HEK293 (cell line): Measurements from ENCODE around the gene RAD52.

ENCODE experiments used
- CTCF ChIA-PET: fragments of 350-600 bp; formaldehyde crosslinking; extraction: SDS; loops from one replicate; lab custom pipeline; 2021; ENCODE audit warnings: antibody characterized with exemption; lab: Yijun Ruan, JAX
- POLR2A ChIA-PET: fragments of 300-600 bp; formaldehyde crosslinking; extraction: SDS; loops from one replicate; lab custom pipeline; 2020; ENCODE audit warnings: antibody characterized with exemption, inconsistent platforms; lab: Yijun Ruan, JAX
- H3K27ac ChIP-seq: fragments of 200-500 bp; sonication (Bioruptor generic); 2 replicates; pipeline ENCODE4 v1.5.1; 2014; ENCODE audit warnings: low read depth, low read length, control low read depth, inconsistent platforms; ENCODE audit errors: extremely low read depth
- H3K36me3 ChIP-seq, 2 experiments: fragments of 200-500 bp in 1 of 2; sonication (Bioruptor generic) in 1 of 2; 1 replicate in 1 of 2; 2 replicates in 1 of 2; pipeline ENCODE4 v1.5.1; 2014 to 2017; ENCODE audit warnings: inconsistent platforms in 2 of 2, low read length in 2 of 2; ENCODE audit not compliant: control insufficient read depth in 2 of 2, insufficient read depth in 1 of 2
- H3K4me1 ChIP-seq: fragments of 200-500 bp; sonication (Bioruptor generic); 2 replicates; pipeline ENCODE4 v1.5.1; 2014; ENCODE audit warnings: mild to moderate bottlenecking, low read length, inconsistent platforms; ENCODE audit not compliant: control insufficient read depth, insufficient read depth
- H3K4me3 ChIP-seq: 2 replicates; pipeline ENCODE4 v1.5.1; 2011; ENCODE audit warnings: low read depth, mild to moderate bottlenecking, control low read depth, low read length, moderate library complexity
- H3K9me3 ChIP-seq: fragments of 200-500 bp; sonication (Bioruptor generic); 2 replicates; pipeline ENCODE4 v1.5.1; 2014; ENCODE audit warnings: low read depth, low read length, inconsistent platforms; ENCODE audit not compliant: control insufficient read depth, insufficient read depth
- BCL11B ChIP-seq: fragments of 450-650 bp; formaldehyde crosslinking; IDR thresholded peaks from 2 replicates; pipeline ENCODE4 v1.5.1; 2016; ENCODE audit warnings: low read depth, missing biosample characterization, missing genetic modification characterization
- HOXC10 ChIP-seq: sonication (generic); formaldehyde crosslinking; IDR thresholded peaks from 2 replicates; pipeline ENCODE4 v1.8.1; 2023; ENCODE audit warnings: mild to moderate bottlenecking, missing genetic modification reagents
- IKZF3 ChIP-seq: fragments of 450-650 bp; IDR thresholded peaks from 2 replicates; pipeline ENCODE4 v1.5.0; 2018; ENCODE audit warnings: missing biosample characterization, mild to moderate bottlenecking, missing genetic modification characterization, moderate library complexity
- PATZ1 ChIP-seq: fragments of 450-650 bp; formaldehyde crosslinking; IDR thresholded peaks from 2 replicates; pipeline ENCODE4 v1.5.1; 2016; ENCODE audit warnings: missing biosample characterization, missing genetic modification characterization
- PRDM1 ChIP-seq: fragments of 450-650 bp; formaldehyde crosslinking; IDR thresholded peaks from 2 replicates; pipeline ENCODE4; 2016; ENCODE audit warnings: missing biosample characterization, missing genetic modification characterization
- SP7 ChIP-seq: fragments of 450-650 bp; formaldehyde crosslinking; IDR thresholded peaks from 2 replicates; pipeline ENCODE4 v1.5.1; 2016; ENCODE audit warnings: missing biosample characterization, missing genetic modification characterization
- TCF7L2 ChIP-seq: IDR thresholded peaks from 2 replicates; pipeline ENCODE4 v1.6.1; 2011; ENCODE audit warnings: low read depth, mild to moderate bottlenecking, inconsistent platforms, low read length, moderate library complexity, borderline replicate concordance
- ZBTB6 ChIP-seq: fragments of 450-650 bp; formaldehyde crosslinking; IDR thresholded peaks from 2 replicates; pipeline ENCODE4 v1.5.1; 2017; ENCODE audit warnings: missing biosample characterization, missing genetic modification characterization
- ZFP69B ChIP-seq: fragments of 450-650 bp; formaldehyde crosslinking; IDR thresholded peaks from 2 replicates; pipeline ENCODE4 v1.5.1; 2016; ENCODE audit warnings: missing biosample characterization, missing genetic modification characterization
- ZNF10 ChIP-seq: fragments of 450-650 bp; formaldehyde crosslinking; IDR thresholded peaks from 2 replicates; pipeline ENCODE4 v1.5.1; 2017; ENCODE audit warnings: missing biosample characterization, missing genetic modification characterization
- ZNF324 ChIP-seq: fragments of 450-650 bp; formaldehyde crosslinking; IDR thresholded peaks from 2 replicates; pipeline ENCODE4 v1.5.1; 2016; ENCODE audit warnings: missing biosample characterization, missing genetic modification characterization
- ZNF335 ChIP-seq: fragments of 450-650 bp; formaldehyde crosslinking; conservative IDR thresholded peaks from 2 replicates; pipeline ENCODE4 v1.5.1; 2016; ENCODE audit warnings: missing biosample characterization, missing genetic modification characterization
- ZNF362 ChIP-seq: fragments of 450-650 bp; formaldehyde crosslinking; IDR thresholded peaks from 2 replicates; pipeline ENCODE4 v1.5.1; 2016; ENCODE audit warnings: missing biosample characterization, missing genetic modification characterization
- ZNF433 ChIP-seq: fragments of 450-650 bp; formaldehyde crosslinking; IDR thresholded peaks from 2 replicates; pipeline ENCODE4 v1.5.1; 2016; ENCODE audit warnings: missing biosample characterization, missing genetic modification characterization, low read depth
- ZNF501 ChIP-seq: fragments of 450-650 bp; formaldehyde crosslinking; IDR thresholded peaks from 2 replicates; pipeline ENCODE4 v1.5.1; 2016; ENCODE audit warnings: missing biosample characterization, missing genetic modification characterization
- ZNF510 ChIP-seq: fragments of 450-650 bp; formaldehyde crosslinking; IDR thresholded peaks from 2 replicates; pipeline ENCODE4 v1.5.1; 2018; ENCODE audit warnings: mild to moderate bottlenecking, missing genetic modification characterization, missing biosample characterization; ENCODE audit not compliant: insufficient replicate concordance
- ZNF521 ChIP-seq: fragments of 450-650 bp; formaldehyde crosslinking; IDR thresholded peaks from 2 replicates; pipeline ENCODE4 v1.5.1; 2017; ENCODE audit warnings: missing biosample characterization, mild to moderate bottlenecking, missing genetic modification characterization
- ZNF561 ChIP-seq: fragments of 450-650 bp; IDR thresholded peaks from 2 replicates; pipeline ENCODE4 v1.5.1; 2018; ENCODE audit warnings: missing biosample characterization, missing genetic modification characterization, borderline replicate concordance
- ZNF670 ChIP-seq: fragments of 450-650 bp; formaldehyde crosslinking; IDR thresholded peaks from 2 replicates; pipeline ENCODE4 v1.5.1; 2016; ENCODE audit warnings: missing biosample characterization, missing genetic modification characterization, low read depth
- ZNF701 ChIP-seq: fragments of 450-650 bp; formaldehyde crosslinking; IDR thresholded peaks from 2 replicates; pipeline ENCODE4 v1.5.1; 2016; ENCODE audit warnings: missing biosample characterization, missing genetic modification characterization
- ZSCAN16 ChIP-seq: fragments of 450-650 bp; formaldehyde crosslinking; IDR thresholded peaks from 2 replicates; pipeline ENCODE4 v1.5.1; 2016; ENCODE audit warnings: missing biosample characterization, missing genetic modification characterization
- ZSCAN23 ChIP-seq: fragments of 450-650 bp; formaldehyde crosslinking; IDR thresholded peaks from 2 replicates; pipeline ENCODE4 v1.5.1; 2016; ENCODE audit warnings: missing biosample characterization, missing genetic modification characterization

RAD52 gene

GRCh38 chr12:989751-990660 lies 40.5 kb upstream of the RAD52 start (continued):
- TF ChIP-seq ZNF510 (tag by site-specific recombination) (no peak), ZFP69B (tag by site-specific recombination) (peak; percentile 10; the same call in 1 of the 2 replicates), ZNF10 (no peak), ZNF701 (tag by site-specific recombination) (no peak), ZNF335 (tag by site-specific recombination) (no peak; the same call in 1 of the 2 replicates), ZNF362 (0 out of 2 replicates have a peak, but pooled peaks have one; percentile 46)

GRCh38 chr12:989051-989450 lies 39.6 kb upstream of the RAD52 start:
- TF ChIP-seq ZNF561 (tag by site-specific recombination) (no peak), BCL11B (tag by site-specific recombination) (no peak), ZSCAN16 (tag by site-specific recombination) (no peak), ZNF433 (no peak), PATZ1 (tag by site-specific recombination) (no peak; the same call in 1 of the 2 replicates), TCF7L2 (no peak), ZNF521 (tag by site-specific recombination) (no peak), SP7 (tag by site-specific recombination) (no peak), ZNF324 (tag by site-specific recombination) (no peak), IKZF3 (tag by site-specific recombination) (no peak), HOXC10 (CRISPR knock-in tag) (no peak), ZSCAN23 (no peak), ZNF670 (tag by site-specific recombination) (no peak)
- Histone ChIP-seq H3K4me3 (no peak overlapping the region), H3K4me1 (peaks cover 16% of the 10 kb centered on the region; the same call in 1 of the 2 replicates), H3K27ac (0 out of 2 replicates have a peak overlapping the region, but pooled peaks have one; percentile 2), H3K9me3 (no peaks in the 10 kb centered on the region), H3K36me3 (peaks cover 0 to 3% of the 10 kb centered on the region in 2 experiments; a peak in 1 of 3 replicates)
- ChIA-PET CTCF (interaction anchor here (1.3 kb wide), 1 partner anchor 104 kb away, joined by 3 read pairs; no protein-coding TSS in a partner anchor), POLR2A (no interaction called here)

GRCh38 chr12:988646-989045 lies 39.2 kb upstream of the RAD52 start:
- H3K9me3 ChIP-seq = no peaks in the 10 kb centered on the region
- no peak overlapping the region for H3K4me3 ChIP-seq
- peaks cover 0 to 3% of the 10 kb centered on the region in 2 experiments; a peak in 1 of 3 replicates for H3K36me3 ChIP-seq
- POLR2A ChIA-PET = no interaction called here
- CTCF ChIA-PET = interaction anchor here (1.3 kb wide), 1 partner anchor 104 kb away, joined by 3 read pairs; no protein-coding TSS in a partner anchor
- TF ChIP-seq ZNF501 (0 out of 2 replicates have a peak, but pooled peaks have one; percentile 20), ZBTB6 (tag by site-specific recombination) (no peak), PRDM1 (tag by site-specific recombination) (peak; percentile 64)
- 0 out of 2 replicates have a peak overlapping the region, but pooled peaks have one; percentile 2 for H3K27ac ChIP-seq
- peaks cover 16% of the 10 kb centered on the region; the same call in 1 of the 2 replicates for H3K4me1 ChIP-seq
